PC-3 (cell line): ENCODE results near the gene DPP8. TPM values are rescaled to one million over a fixed set of nuclear protein-coding genes. Genes with fewer than 3 reads are reported as not detected.

Experiments
- ATAC-seq: fragments of 200-7000 bp; cut with Tn5 transposase; 2 replicates; pipeline ENCODE4 v1.9.1; 2020; ENCODE audit warnings: mild to moderate bottlenecking, moderate library complexity
- BruUV-seq: library from RNA; stranded (reverse); fragments of 400-500 nt; replicated peaks from 2 replicates; lab custom pipeline; 2021; lab: Mats Ljungman, UMichigan
- CTCF ChIA-PET: fragments of 300-600 bp; sonication (Branson Sonifier 250); formaldehyde crosslinking; loops from one replicate; lab custom pipeline; 2022; ENCODE audit warnings: antibody characterized with exemption; lab: Charles Lee
- POLR2A ChIA-PET: fragments of 300-600 bp; sonication (Branson Sonifier 250); formaldehyde crosslinking; loops from one replicate; lab custom pipeline; 2022; ENCODE audit warnings: antibody characterized with exemption; ENCODE audit not compliant: unreplicated experiment; lab: Charles Lee
- DNase-seq: peaks from one replicate; pipeline ENCODE4 v3.0.0-alpha.2; 2015
- H2AFZ ChIP-seq: fragments of 300-600 bp; sonication (generic); 2 replicates; pipeline ENCODE4 v1.6.0; 2016; ENCODE audit warnings: antibody characterized with exemption, low read length
- H3F3A ChIP-seq: fragments of 300-600 bp; sonication (generic); one replicate; pipeline ENCODE4 v1.6.0; 2017; ENCODE audit warnings: antibody characterized with exemption, low read length, control low read depth, mild to moderate bottlenecking; ENCODE audit not compliant: unreplicated experiment
- H3K27ac ChIP-seq: fragments of 300-600 bp; sonication (generic); 2 replicates; pipeline ENCODE4 v1.5.1; 2016; ENCODE audit warnings: mild to moderate bottlenecking, low read length
- H3K27me3 ChIP-seq: fragments of 300-600 bp; sonication (generic); 2 replicates; pipeline ENCODE4 v1.6.1; 2016; ENCODE audit warnings: low read length, mixed read lengths
- H3K36me3 ChIP-seq: fragments of 300-600 bp; sonication (generic); 2 replicates; pipeline ENCODE4 v1.6.1; 2016; ENCODE audit warnings: low read depth, mixed run types, low read length, mixed read lengths
- H3K4me1 ChIP-seq: fragments of 300-600 bp; sonication (generic); 2 replicates; pipeline ENCODE4 v1.5.1; 2016; ENCODE audit warnings: low read length; ENCODE audit not compliant: insufficient read depth
- H3K4me2 ChIP-seq: fragments of 300-600 bp; sonication (generic); 2 replicates; pipeline ENCODE4 v1.6.0; 2016; ENCODE audit warnings: low read length
- H3K4me3 ChIP-seq: fragments of 300-600 bp; sonication (generic); 2 replicates; pipeline ENCODE4 v1.5.1; 2016; ENCODE audit warnings: mild to moderate bottlenecking, low read length, mixed read lengths
- H3K79me2 ChIP-seq: fragments of 300-600 bp; sonication (generic); 2 replicates; pipeline ENCODE4 v1.6.1; 2017; ENCODE audit warnings: low read length, mixed read lengths
- H3K9ac ChIP-seq: fragments of 300-600 bp; sonication (generic); 2 replicates; pipeline ENCODE4 v1.6.0; 2016; ENCODE audit warnings: mild to moderate bottlenecking, low read length
- H3K9me2 ChIP-seq: fragments of 300-600 bp; sonication (generic); replicated peaks from 2 replicates; pipeline ENCODE4 v1.6.1; 2016; ENCODE audit warnings: mixed run types, low read length, mixed read lengths
- H3K9me3 ChIP-seq: fragments of 300-600 bp; sonication (generic); 2 replicates; pipeline ENCODE4 v1.6.1; 2016; ENCODE audit warnings: low read length, mixed read lengths
- H4K20me1 ChIP-seq: fragments of 300-600 bp; sonication (generic); 2 replicates; pipeline ENCODE4 v1.6.1; 2016; ENCODE audit warnings: low read length, mixed read lengths
- CTCF ChIP-seq: fragments of 300-600 bp; sonication (generic); conservative IDR thresholded peaks from 2 replicates; pipeline ENCODE4 v1.5.1; 2017; ENCODE audit warnings: antibody characterized with exemption, low read depth, mild to moderate bottlenecking, low read length
- EZH2 ChIP-seq: fragments of 300-600 bp; sonication (generic); IDR thresholded peaks from one replicate; pipeline ENCODE4 v1.6.1; 2017; ENCODE audit warnings: antibody characterized with exemption, mild to moderate bottlenecking, low read length; ENCODE audit not compliant: unreplicated experiment
- EZH2phosphoT487 ChIP-seq: fragments of 300-600 bp; sonication (generic); IDR thresholded peaks from 2 replicates; pipeline ENCODE4 v1.6.1; 2018; ENCODE audit warnings: mild to moderate bottlenecking, antibody characterized with exemption, low read length, borderline replicate concordance
- intact Hi-C: fragments of 100-400 bp; cut with micrococcal nuclease; formaldehyde crosslinking; loops from 2 replicates; pipeline ENCODE4 v1.9.0; 2023
- total RNA-seq: library from RNA; depleted of rRNA; stranded (reverse); fragments of >200 nt; gene quantifications from 2 replicates; pipeline ENCODE4 v1.2.3, GENCODE V29; 2014

The DPP8 gene
- total RNA-seq, 1 experiment from 2014 or later, result 20.6 TPM

GRCh38 chr15:65413051-65413759 lies 104.3 kb downstream of the DPP8 start:
- Histone ChIP-seq H3K36me3 (no peaks in the 10 kb centered on the region), H4K20me1 (no peaks in the 10 kb centered on the region), H3K27ac (peak overlapping the region; percentile 81), H3K4me1 (peaks cover 29% of the 10 kb centered on the region), H3K4me3 (no peak overlapping the region), H3F3A (no peaks in the 10 kb centered on the region), H3K27me3 (no peaks in the 10 kb centered on the region), H3K4me2 (peak overlapping the region; percentile 37), H3K79me2 (no peaks in the 10 kb centered on the region), H2AFZ (peak overlapping the region; percentile 69; the same call in 1 of the 2 replicates), H3K9ac (peak overlapping the region; percentile 49; the same call in 1 of the 2 replicates), H3K9me2 (no peaks in the 10 kb centered on the region), H3K9me3 (no peaks in the 10 kb centered on the region)
- intact Hi-C loops, result no loop called here
- ChIA-PET CTCF (no interaction called here), POLR2A (interaction anchor here (0.6 kb wide), 1 partner anchor 273 kb away, joined by 4 read pairs; no protein-coding TSS in a partner anchor)
- no TSS peak for BruUV-seq
- DNase-seq (no peak), ATAC-seq (no peak)
- TF ChIP-seq EZH2phosphoT487 (no peak), EZH2 (no peak), CTCF (no peak)

- H3K4me2 ChIP-seq, result no peak overlapping the region
- H4K20me1 ChIP-seq, result no peaks in the 10 kb centered on the region
- H3K4me3 ChIP-seq, result no peak overlapping the region
- no peaks in the 10 kb centered on the region for H3K36me3 ChIP-seq
- ATAC-seq (no peak), DNase-seq (no peak)
- POLR2A ChIA-PET, result no interaction called here
- H3K9me2 ChIP-seq, result no peaks in the 10 kb centered on the region
- H3K9ac ChIP-seq, result no peak overlapping the region
- no peaks in the 10 kb centered on the region for H3K9me3 ChIP-seq
- H3K4me1 ChIP-seq, result peaks cover 31% of the 10 kb centered on the region
- no peaks in the 10 kb centered on the region for H3F3A ChIP-seq
- no peak overlapping the region for H2AFZ ChIP-seq
- TF ChIP-seq EZH2phosphoT487 (no peak), CTCF (no peak), EZH2 (no peak)
- H3K27ac ChIP-seq, result no peak overlapping the region
- H3K27me3 ChIP-seq, result no peaks in the 10 kb centered on the region
- CTCF ChIA-PET, result no interaction called here
- BruUV-seq, result no TSS peak
- H3K79me2 ChIP-seq, result no peaks in the 10 kb centered on the region
- intact Hi-C loops, result no loop called here
Observed at GRCh38 chr15:65412556-65412955, 104.9 kb downstream of the DPP8 start.

- H3K27ac ChIP-seq, result no peak overlapping the region
- no peaks in the 10 kb centered on the region for H3K9me2 ChIP-seq
- H3K36me3 ChIP-seq, result no peaks in the 10 kb centered on the region
- H3K27me3 ChIP-seq, result no peaks in the 10 kb centered on the region
- intact Hi-C loops, result no loop called here
- no peaks in the 10 kb centered on the region for H3K9me3 ChIP-seq
- no peak overlapping the region for H3K4me2 ChIP-seq
- H3K4me1 ChIP-seq, result peaks cover 31% of the 10 kb centered on the region
- no peak for ATAC-seq
- no TSS peak for BruUV-seq
- H3K4me3 ChIP-seq, result no peak overlapping the region
- H3K9ac ChIP-seq, result no peak overlapping the region
- no peaks in the 10 kb centered on the region for H3F3A ChIP-seq
- H3K79me2 ChIP-seq, result no peaks in the 10 kb centered on the region
- TF ChIP-seq EZH2phosphoT487 (no peak), EZH2 (no peak), CTCF (no peak)
- ChIA-PET CTCF (no interaction called here), POLR2A (no interaction called here)
- no peak overlapping the region for H2AFZ ChIP-seq
- H4K20me1 ChIP-seq, result no peaks in the 10 kb centered on the region
- DNase-seq, result peak; percentile 34
Observed at GRCh38 chr15:65411465-65412071, 105.9 kb downstream of the DPP8 start.
